Panc1 (cell line): ENCODE results near the gene SPACA5. TPM values are rescaled to one million over a fixed set of nuclear protein-coding genes. Genes with fewer than 3 reads are reported as not detected.
"Not testable (repeated sequence)": the region's sequence is repeated elsewhere in the genome, so short reads cannot be mapped to it uniquely, and the experiment has no call there.

Source experiments
- ATAC-seq: fragments of 200-7000 bp; cut with Tn5 transposase; 2 replicates; pipeline ENCODE4 v1.9.1; 2020; ENCODE audit warnings: mild to moderate bottlenecking, moderate library complexity
- Bru-seq: library from RNA; stranded (reverse); fragments of 400-500 nt; gene quantifications from one replicate; lab custom pipeline; 2021; lab: Mats Ljungman, UMichigan
- BruChase-seq, 2 experiments: library from RNA; stranded (reverse); fragments of 400-500 nt; gene quantifications; one replicate each; lab custom pipeline; 2021; lab: Mats Ljungman, UMichigan
- BruUV-seq: library from RNA; stranded (reverse); fragments of 400-500 nt; replicated peaks from 2 replicates; lab custom pipeline; 2021; lab: Mats Ljungman, UMichigan
- CTCF ChIA-PET: fragments of 300-600 bp; sonication (Branson Sonifier 250); formaldehyde crosslinking; loops from one replicate; lab custom pipeline; 2022; ENCODE audit warnings: antibody characterized with exemption; lab: Charles Lee
- POLR2A ChIA-PET: fragments of 300-600 bp; sonication (Branson Sonifier 250); formaldehyde crosslinking; loops from one replicate; lab custom pipeline; 2022; ENCODE audit warnings: antibody characterized with exemption; lab: Charles Lee
- DNase-seq: peaks from one replicate; pipeline ENCODE4 v3.0.0-alpha.2; 2010; ENCODE audit warnings: low read depth, low spot score
- H3K27ac ChIP-seq: 2 replicates; pipeline ENCODE4 v1.5.1; 2011; ENCODE audit warnings: mild to moderate bottlenecking, low read length, inconsistent platforms
- H3K27me3 ChIP-seq: fragments of 200-500 bp; sonication (Bioruptor generic); 2 replicates; pipeline ENCODE4 v1.6.0; 2014; ENCODE audit warnings: low read length, inconsistent platforms; ENCODE audit not compliant: control insufficient read depth, insufficient read depth
- H3K36me3 ChIP-seq: fragments of 200-500 bp; sonication (Bioruptor generic); 2 replicates; pipeline ENCODE4 v1.5.1; 2014; ENCODE audit warnings: inconsistent platforms, mild to moderate bottlenecking, low read length, moderate library complexity; ENCODE audit not compliant: control insufficient read depth, insufficient read depth
- H3K4me1 ChIP-seq: 2 replicates; pipeline ENCODE4 v1.5.1; 2011; ENCODE audit warnings: inconsistent platforms, mild to moderate bottlenecking, low read length, moderate library complexity; ENCODE audit not compliant: control insufficient read depth, insufficient read depth
- H3K4me3 ChIP-seq, 2 experiments: 2 replicates each; pipeline ENCODE4 v1.5.1; 2011 to 2012; ENCODE audit warnings: low read depth in 2 of 2, low read length in 2 of 2, mild to moderate bottlenecking in 2 of 2, inconsistent platforms in 1 of 2, moderate library complexity in 1 of 2
- H3K9me3 ChIP-seq: fragments of 200-500 bp; sonication (Bioruptor generic); 2 replicates; pipeline ENCODE4 v1.5.1; 2014; ENCODE audit warnings: low read depth, mild to moderate bottlenecking, inconsistent platforms, low read length, moderate library complexity; ENCODE audit not compliant: control insufficient read depth, insufficient read depth
- POLR2AphosphoS5 ChIP-seq: IDR thresholded peaks from 2 replicates; pipeline ENCODE4 v1.6.1; 2012; ENCODE audit warnings: mild to moderate bottlenecking, low read depth, low read length, moderate library complexity
- SIN3A ChIP-seq: IDR thresholded peaks from 2 replicates; pipeline ENCODE4 v1.6.1; 2012; ENCODE audit warnings: low read depth, mild to moderate bottlenecking, low read length, moderate library complexity, borderline replicate concordance; ENCODE audit not compliant: insufficient read depth
- TCF7L2 ChIP-seq: IDR thresholded peaks from 2 replicates; pipeline ENCODE4 v1.6.1; 2011; ENCODE audit warnings: mild to moderate bottlenecking, low read depth, low read length, inconsistent platforms
- in situ Hi-C: cut with HindIII; loops from 2 replicates; pipeline ENCODE4 v1.10.0; 2016; ENCODE audit warnings: low sequenced_read_pairs, low pct_unique_long_range_greater_than_20kb
- intact Hi-C: fragments of 100-400 bp; cut with micrococcal nuclease; formaldehyde crosslinking; loops from one replicate; pipeline ENCODE4 v1.10.0; 2022; ENCODE audit not compliant: unreplicated experiment
- long read RNA-seq: library from polyadenylated mRNA; unstranded; transcript quantifications from one replicate; pipeline ENCODE4 v2.0.0, GENCODE V29; 2021; ENCODE audit not compliant: unreplicated experiment
- polyA plus RNA-seq: library from polyadenylated mRNA; unstranded; fragments of >200 nt; gene quantifications from one replicate; pipeline ENCODE4 v1.2.1, GENCODE V29; 2012; ENCODE audit warnings: missing spikeins; ENCODE audit not compliant: insufficient read length
- total RNA-seq: library from RNA; stranded (reverse); gene quantifications from one replicate; pipeline ENCODE4 v1.2.1, GENCODE V29; 2021; ENCODE audit not compliant: unreplicated experiment
- TF ChIP-seq, protein P1 (sequence below): fragments of 450-650 bp; IDR thresholded peaks from 2 replicates; pipeline ENCODE4 v1.5.1; 2017; ENCODE audit warnings: mild to moderate bottlenecking
- TF ChIP-seq, protein P2 (sequence below), 2 experiments: IDR thresholded peaks; 2 replicates each; pipeline ENCODE4 v1.6.1; 2011 to 2012; ENCODE audit warnings: low read depth in 2 of 2, control low read depth in 1 of 2, low read length in 1 of 2, mild to moderate bottlenecking in 1 of 2, moderate library complexity in 1 of 2; ENCODE audit not compliant: insufficient read depth in 1 of 2

SPACA5 gene
- total RNA-seq, result not detected
- not detected for polyA plus RNA-seq
- percentile 11 among the genes with signal in this experiment for Bru-seq, nascent RNA
- percentile 11 among the genes with signal in this experiment for BruChase-seq, experiment 1, labeled RNA remaining after a 2-hour chase
- BruChase-seq, experiment 2, labeled RNA remaining after a 6-hour chase, result not detected
- long read RNA-seq, result 0 reads

DNA sequence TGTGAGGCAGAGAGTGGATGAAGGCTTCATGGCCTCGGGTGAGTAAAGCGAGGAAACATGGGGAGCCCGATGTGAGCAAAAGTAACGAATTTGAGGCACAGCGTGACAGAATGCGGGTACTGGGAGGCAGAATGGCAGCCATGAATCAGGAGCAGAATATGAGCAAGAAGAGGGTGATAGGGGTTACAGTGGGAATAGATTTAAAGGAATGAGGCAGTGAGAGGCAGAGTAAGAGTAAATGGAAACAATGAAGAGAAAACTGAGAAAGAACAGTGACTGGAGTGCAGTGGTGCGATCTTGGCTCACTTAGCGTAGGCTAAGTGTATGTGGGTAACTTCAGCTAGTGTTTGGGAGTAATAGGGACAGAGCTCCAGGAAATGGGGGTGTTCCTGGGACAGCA lies at the start of gene SPACA5:
SPACA5 (plus strand) TSS at position 301 of the 400 bp plus-strand sequence. CDS start 815 bp downstream, outside the sequence.
- in situ Hi-C loops, H3K4me1 ChIP-seq, H3K9me3 ChIP-seq, DNase-seq, CTCF ChIA-PET, H3K27ac ChIP-seq, ATAC-seq, intact Hi-C loops, H3K4me3 ChIP-seq, POLR2A ChIA-PET, BruUV-seq, H3K27me3 ChIP-seq, H3K36me3 ChIP-seq: not testable (repeated sequence)

DNA sequence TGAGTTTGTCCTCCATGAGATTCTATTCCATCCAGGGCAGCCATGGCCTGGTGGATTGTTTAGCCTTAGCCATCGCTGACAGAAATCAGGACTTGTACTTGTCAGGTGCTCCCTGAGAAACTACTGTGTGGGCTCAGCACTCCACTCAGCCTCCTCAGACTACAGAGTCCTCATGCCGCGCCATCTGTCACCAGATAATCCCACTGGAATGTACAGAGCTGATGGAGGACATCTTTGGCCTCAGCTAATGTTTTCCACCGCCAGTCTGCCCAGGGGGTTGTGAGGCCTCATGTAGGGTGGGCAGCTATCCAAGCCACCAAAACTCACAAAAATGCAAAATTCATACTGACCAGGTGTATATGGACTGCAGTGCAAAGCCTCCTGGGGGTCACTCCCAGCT lies 48.6 kb upstream of the SPACA5 start:
- H3K4me3 ChIP-seq, in situ Hi-C loops, intact Hi-C loops, H3K27ac ChIP-seq, POLR2A ChIA-PET, CTCF ChIA-PET, ATAC-seq, H3K36me3 ChIP-seq, BruUV-seq, H3K27me3 ChIP-seq, H3K9me3 ChIP-seq, H3K4me1 ChIP-seq, DNase-seq: not testable (repeated sequence)

DNA sequence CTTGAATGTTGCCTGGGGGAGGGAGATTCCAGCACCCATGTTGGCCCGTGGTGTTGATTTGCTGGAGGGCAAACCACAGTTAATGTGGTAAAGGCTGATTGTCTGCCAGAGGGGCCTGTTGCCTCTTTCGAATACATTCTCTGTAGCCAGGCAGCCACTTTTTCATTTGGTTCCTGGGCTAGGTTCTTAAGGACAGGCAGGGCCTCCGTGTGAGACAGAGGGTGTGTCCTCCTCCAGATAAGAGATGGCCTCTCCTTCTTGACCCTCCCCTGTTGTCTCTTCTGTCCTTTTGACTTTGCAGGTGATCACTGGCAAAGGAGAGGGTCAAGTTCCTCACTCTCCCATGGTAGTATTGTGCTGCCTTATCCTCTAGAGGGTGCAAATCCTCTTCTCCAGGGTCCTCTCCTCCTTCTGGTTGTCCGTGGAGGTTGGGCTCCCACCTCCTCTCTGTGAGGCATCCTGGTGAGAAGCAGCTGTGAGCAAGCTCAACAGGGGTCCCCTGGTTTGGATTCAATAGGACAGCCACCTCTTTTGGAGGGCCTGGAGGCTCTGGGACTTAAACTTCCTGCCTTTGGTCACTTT lies 47.9 kb upstream of the SPACA5 start:
- Histone ChIP-seq H3K4me3 (no peak overlapping the region), H3K27me3 (no peaks in the 10 kb centered on the region), H3K27ac (no peak overlapping the region), H3K36me3 (no peaks in the 10 kb centered on the region), H3K4me1 (no peaks in the 10 kb centered on the region), H3K9me3 (no peaks in the 10 kb centered on the region; the same call in 1 of the 2 replicates)
- in situ Hi-C loops (no loop called here), intact Hi-C loops (no loop called here)
- DNase-seq (no peak), ATAC-seq (no peak)
- ChIA-PET POLR2A (no interaction called here), CTCF (no interaction called here)
- TF ChIP-seq, protein P1, sequence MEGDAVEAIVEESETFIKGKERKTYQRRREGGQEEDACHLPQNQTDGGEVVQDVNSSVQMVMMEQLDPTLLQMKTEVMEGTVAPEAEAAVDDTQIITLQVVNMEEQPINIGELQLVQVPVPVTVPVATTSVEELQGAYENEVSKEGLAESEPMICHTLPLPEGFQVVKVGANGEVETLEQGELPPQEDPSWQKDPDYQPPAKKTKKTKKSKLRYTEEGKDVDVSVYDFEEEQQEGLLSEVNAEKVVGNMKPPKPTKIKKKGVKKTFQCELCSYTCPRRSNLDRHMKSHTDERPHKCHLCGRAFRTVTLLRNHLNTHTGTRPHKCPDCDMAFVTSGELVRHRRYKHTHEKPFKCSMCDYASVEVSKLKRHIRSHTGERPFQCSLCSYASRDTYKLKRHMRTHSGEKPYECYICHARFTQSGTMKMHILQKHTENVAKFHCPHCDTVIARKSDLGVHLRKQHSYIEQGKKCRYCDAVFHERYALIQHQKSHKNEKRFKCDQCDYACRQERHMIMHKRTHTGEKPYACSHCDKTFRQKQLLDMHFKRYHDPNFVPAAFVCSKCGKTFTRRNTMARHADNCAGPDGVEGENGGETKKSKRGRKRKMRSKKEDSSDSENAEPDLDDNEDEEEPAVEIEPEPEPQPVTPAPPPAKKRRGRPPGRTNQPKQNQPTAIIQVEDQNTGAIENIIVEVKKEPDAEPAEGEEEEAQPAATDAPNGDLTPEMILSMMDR, result peak; percentile 27; the same call in 1 of the 2 replicates
- TF ChIP-seq TCF7L2, result no peak
- TF ChIP-seq SIN3A, result no peak
- no TSS peak for BruUV-seq

DNA sequence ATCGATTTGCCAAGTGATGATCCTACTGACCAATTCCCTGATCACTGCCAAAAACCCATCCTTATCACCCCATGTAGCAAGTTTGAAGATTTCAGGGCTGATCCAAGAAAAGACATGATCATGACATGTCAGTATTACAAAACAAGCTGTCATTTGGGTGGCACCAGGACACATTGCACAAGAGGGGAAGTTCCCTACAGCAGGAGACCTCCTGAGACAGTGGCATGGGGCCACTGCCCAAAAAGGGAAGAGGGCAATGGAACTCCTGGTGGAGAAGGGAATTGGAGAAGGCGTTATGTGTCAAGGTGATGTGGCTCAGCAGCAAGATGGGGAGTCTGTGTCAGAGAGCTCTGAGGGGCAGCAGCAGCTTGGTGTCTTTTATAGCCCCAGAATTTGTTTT lies 46.4 kb upstream of the SPACA5 start:
- intact Hi-C loops, result no loop called here
- Histone ChIP-seq H3K4me1 (no peaks in the 10 kb centered on the region), H3K27ac (no peak overlapping the region), H3K9me3 (no peaks in the 10 kb centered on the region; the same call in 1 of the 2 replicates), H3K4me3 (no peak overlapping the region), H3K27me3 (no peaks in the 10 kb centered on the region), H3K36me3 (no peaks in the 10 kb centered on the region)
- BruUV-seq, result no TSS peak
- ChIA-PET POLR2A (interaction anchor here (0.6 kb wide), 1 partner anchor 131 kb away, joined by 4 read pairs; no protein-coding TSS in a partner anchor), CTCF (no interaction called here)
- no peak for ATAC-seq
- in situ Hi-C loops, result no loop called here
- DNase-seq, result no peak
- TF ChIP-seq SIN3A (no peak), POLR2AphosphoS5 (no peak), TCF7L2 (no peak)
- TF ChIP-seq, protein P2, sequence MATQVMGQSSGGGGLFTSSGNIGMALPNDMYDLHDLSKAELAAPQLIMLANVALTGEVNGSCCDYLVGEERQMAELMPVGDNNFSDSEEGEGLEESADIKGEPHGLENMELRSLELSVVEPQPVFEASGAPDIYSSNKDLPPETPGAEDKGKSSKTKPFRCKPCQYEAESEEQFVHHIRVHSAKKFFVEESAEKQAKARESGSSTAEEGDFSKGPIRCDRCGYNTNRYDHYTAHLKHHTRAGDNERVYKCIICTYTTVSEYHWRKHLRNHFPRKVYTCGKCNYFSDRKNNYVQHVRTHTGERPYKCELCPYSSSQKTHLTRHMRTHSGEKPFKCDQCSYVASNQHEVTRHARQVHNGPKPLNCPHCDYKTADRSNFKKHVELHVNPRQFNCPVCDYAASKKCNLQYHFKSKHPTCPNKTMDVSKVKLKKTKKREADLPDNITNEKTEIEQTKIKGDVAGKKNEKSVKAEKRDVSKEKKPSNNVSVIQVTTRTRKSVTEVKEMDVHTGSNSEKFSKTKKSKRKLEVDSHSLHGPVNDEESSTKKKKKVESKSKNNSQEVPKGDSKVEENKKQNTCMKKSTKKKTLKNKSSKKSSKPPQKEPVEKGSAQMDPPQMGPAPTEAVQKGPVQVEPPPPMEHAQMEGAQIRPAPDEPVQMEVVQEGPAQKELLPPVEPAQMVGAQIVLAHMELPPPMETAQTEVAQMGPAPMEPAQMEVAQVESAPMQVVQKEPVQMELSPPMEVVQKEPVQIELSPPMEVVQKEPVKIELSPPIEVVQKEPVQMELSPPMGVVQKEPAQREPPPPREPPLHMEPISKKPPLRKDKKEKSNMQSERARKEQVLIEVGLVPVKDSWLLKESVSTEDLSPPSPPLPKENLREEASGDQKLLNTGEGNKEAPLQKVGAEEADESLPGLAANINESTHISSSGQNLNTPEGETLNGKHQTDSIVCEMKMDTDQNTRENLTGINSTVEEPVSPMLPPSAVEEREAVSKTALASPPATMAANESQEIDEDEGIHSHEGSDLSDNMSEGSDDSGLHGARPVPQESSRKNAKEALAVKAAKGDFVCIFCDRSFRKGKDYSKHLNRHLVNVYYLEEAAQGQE (IDR thresholded peaks at IDR 0.05; ENCODE audit: insufficient read depth in 1 of 2, low read depth in 2 of 2, low read length in 1 of 2), result no peak
- TF ChIP-seq, protein P1, result no peak
